Neural progenitor cell (in vitro differentiated cells): ENCODE data around the gene HDAC1. TPM values are rescaled to one million over a fixed set of nuclear protein-coding genes. Genes with fewer than 3 reads are reported as not detected.

ENCODE experiments used
- DNase-seq: peaks from one replicate; pipeline ENCODE4 v3.0.0-alpha.2; 2016; ENCODE audit warnings: low spot score
- H2AFZ ChIP-seq: fragments of 200-600 bp; sonication (generic); replicated peaks from 2 replicates; pipeline ENCODE4 v1.6.1; 2016; ENCODE audit warnings: antibody characterized with exemption
- H3F3A ChIP-seq: fragments of 200-600 bp; sonication (generic); 2 replicates; pipeline ENCODE4 v1.6.1; 2016; ENCODE audit warnings: antibody characterized with exemption, low read depth
- H3K27ac ChIP-seq: fragments of 200-600 bp; sonication (generic); 2 replicates; pipeline ENCODE4 v1.5.1; 2016; ENCODE audit warnings: mild to moderate bottlenecking
- H3K27me3 ChIP-seq: fragments of 200-600 bp; sonication (generic); 2 replicates; pipeline ENCODE4 v1.6.1; 2016; ENCODE audit warnings: mild to moderate bottlenecking, moderate library complexity
- H3K36me3 ChIP-seq: fragments of 200-600 bp; sonication (generic); 2 replicates; pipeline ENCODE4 v1.5.1; 2016
- H3K4me1 ChIP-seq: fragments of 200-600 bp; sonication (generic); 2 replicates; pipeline ENCODE4 v1.6.1; 2016; ENCODE audit warnings: mixed run types
- H3K4me2 ChIP-seq: fragments of 200-600 bp; sonication (generic); 2 replicates; pipeline ENCODE4 v1.6.1; 2016
- H3K4me3 ChIP-seq: fragments of 200-600 bp; sonication (generic); 2 replicates; pipeline ENCODE4 v1.5.1; 2016
- H3K79me2 ChIP-seq: fragments of 200-600 bp; sonication (generic); 2 replicates; pipeline ENCODE4 v1.6.1; 2016; ENCODE audit warnings: low read depth
- H3K9ac ChIP-seq: fragments of 200-600 bp; sonication (generic); 2 replicates; pipeline ENCODE4 v1.6.1; 2016
- H3K9me3 ChIP-seq: fragments of 200-600 bp; sonication (generic); 2 replicates; pipeline ENCODE4 v1.5.1; 2016; ENCODE audit warnings: low read depth
- H4K20me1 ChIP-seq: fragments of 200-600 bp; sonication (generic); 2 replicates; pipeline ENCODE4 v1.6.1; 2016; ENCODE audit warnings: low read depth
- H3K27ac Mint-ChIP-seq: 3 replicates; pipeline ENCODE4 v1.8.0; 2021; ENCODE audit warnings: mixed read lengths
- H3K27me3 Mint-ChIP-seq: 2 replicates; pipeline ENCODE4 v1.8.0; 2022; ENCODE audit warnings: low read depth, mild to moderate bottlenecking, inconsistent platforms, moderate library complexity, mixed read lengths; ENCODE audit not compliant: insufficient read depth
- H3K36me3 Mint-ChIP-seq: 3 replicates; pipeline ENCODE4 v1.8.0; 2021; ENCODE audit warnings: mixed read lengths
- H3K4me1 Mint-ChIP-seq: 3 replicates; pipeline ENCODE4 v1.8.0; 2021; ENCODE audit warnings: mixed read lengths
- H3K4me3 Mint-ChIP-seq: 3 replicates; pipeline ENCODE4 v1.8.0; 2021; ENCODE audit warnings: mild to moderate bottlenecking, moderate library complexity, mixed read lengths
- H3K9me3 Mint-ChIP-seq: 3 replicates; pipeline ENCODE4 v1.8.0; 2020; ENCODE audit warnings: mixed read lengths
- EZH2 ChIP-seq: fragments of 200-600 bp; sonication (generic); IDR thresholded peaks from 2 replicates; pipeline ENCODE4 v1.6.1; 2017; ENCODE audit warnings: antibody characterized with exemption, mild to moderate bottlenecking, moderate library complexity
- EZH2phosphoT487 ChIP-seq: fragments of 200-600 bp; sonication (generic); IDR thresholded peaks from 2 replicates; pipeline ENCODE4 v1.6.1; 2017; ENCODE audit warnings: antibody characterized with exemption
- total RNA-seq: library from RNA; depleted of rRNA; stranded (reverse); fragments of >200 nt; gene quantifications from 2 replicates; pipeline ENCODE4 v1.2.3, GENCODE V29; 2015; ENCODE audit warnings: low replicate concordance
- TF ChIP-seq, protein P1 (sequence below): fragments of 200-600 bp; sonication (generic); IDR thresholded peaks from 2 replicates; pipeline ENCODE4 v1.5.1; 2017; ENCODE audit warnings: antibody characterized with exemption, mild to moderate bottlenecking

The HDAC1 gene
- total RNA-seq, 1 donor from 2014 or later: 129 TPM

DNA sequence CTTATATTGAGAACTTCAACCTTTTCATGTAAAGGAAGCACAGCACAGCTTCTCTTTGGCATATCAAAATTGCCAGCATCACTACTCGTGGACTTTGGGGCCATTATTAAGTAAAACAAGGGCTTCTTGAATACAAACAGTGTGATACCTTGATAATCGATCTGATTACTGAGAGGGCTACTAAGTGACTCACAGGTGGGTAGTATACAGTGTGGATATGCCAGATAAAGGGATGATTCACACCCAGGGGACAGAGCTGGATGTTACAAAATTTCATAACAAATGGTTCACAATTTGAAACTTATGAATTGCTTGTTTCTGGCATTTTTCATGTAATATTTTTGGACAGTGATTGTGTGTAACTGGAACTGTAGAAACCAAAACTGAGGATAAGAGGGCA, 15.4 kb downstream of the HDAC1 start:
- H3K79me2 ChIP-seq: peaks cover 82% of the 10 kb centered on the region
- H3F3A ChIP-seq: peaks cover 7% of the 10 kb centered on the region
- H2AFZ ChIP-seq: no peak overlapping the region
- Mint-ChIP-seq H3K4me3 (no peak overlapping the region), H3K36me3 (peaks cover 26% of the 10 kb centered on the region), H3K4me1 (peaks cover 8% of the 10 kb centered on the region), H3K9me3 (peaks cover 5% of the 10 kb centered on the region), H3K27ac (no peak overlapping the region), H3K27me3 (no peaks in the 10 kb centered on the region)
- no peak overlapping the region for H3K9ac ChIP-seq
- H3K27ac ChIP-seq: no peak overlapping the region
- peaks cover 58% of the 10 kb centered on the region for H4K20me1 ChIP-seq
- no peak overlapping the region for H3K4me3 ChIP-seq
- no peaks in the 10 kb centered on the region for H3K27me3 ChIP-seq
- peaks cover 19% of the 10 kb centered on the region for H3K36me3 ChIP-seq
- TF ChIP-seq EZH2phosphoT487: no peak
- TF ChIP-seq EZH2: no peak
- TF ChIP-seq, protein P1, sequence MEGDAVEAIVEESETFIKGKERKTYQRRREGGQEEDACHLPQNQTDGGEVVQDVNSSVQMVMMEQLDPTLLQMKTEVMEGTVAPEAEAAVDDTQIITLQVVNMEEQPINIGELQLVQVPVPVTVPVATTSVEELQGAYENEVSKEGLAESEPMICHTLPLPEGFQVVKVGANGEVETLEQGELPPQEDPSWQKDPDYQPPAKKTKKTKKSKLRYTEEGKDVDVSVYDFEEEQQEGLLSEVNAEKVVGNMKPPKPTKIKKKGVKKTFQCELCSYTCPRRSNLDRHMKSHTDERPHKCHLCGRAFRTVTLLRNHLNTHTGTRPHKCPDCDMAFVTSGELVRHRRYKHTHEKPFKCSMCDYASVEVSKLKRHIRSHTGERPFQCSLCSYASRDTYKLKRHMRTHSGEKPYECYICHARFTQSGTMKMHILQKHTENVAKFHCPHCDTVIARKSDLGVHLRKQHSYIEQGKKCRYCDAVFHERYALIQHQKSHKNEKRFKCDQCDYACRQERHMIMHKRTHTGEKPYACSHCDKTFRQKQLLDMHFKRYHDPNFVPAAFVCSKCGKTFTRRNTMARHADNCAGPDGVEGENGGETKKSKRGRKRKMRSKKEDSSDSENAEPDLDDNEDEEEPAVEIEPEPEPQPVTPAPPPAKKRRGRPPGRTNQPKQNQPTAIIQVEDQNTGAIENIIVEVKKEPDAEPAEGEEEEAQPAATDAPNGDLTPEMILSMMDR: no peak
- H3K4me2 ChIP-seq: no peak overlapping the region
- no peaks in the 10 kb centered on the region for H3K9me3 ChIP-seq
- H3K4me1 ChIP-seq: no peaks in the 10 kb centered on the region
- DNase-seq: no peak

DNA sequence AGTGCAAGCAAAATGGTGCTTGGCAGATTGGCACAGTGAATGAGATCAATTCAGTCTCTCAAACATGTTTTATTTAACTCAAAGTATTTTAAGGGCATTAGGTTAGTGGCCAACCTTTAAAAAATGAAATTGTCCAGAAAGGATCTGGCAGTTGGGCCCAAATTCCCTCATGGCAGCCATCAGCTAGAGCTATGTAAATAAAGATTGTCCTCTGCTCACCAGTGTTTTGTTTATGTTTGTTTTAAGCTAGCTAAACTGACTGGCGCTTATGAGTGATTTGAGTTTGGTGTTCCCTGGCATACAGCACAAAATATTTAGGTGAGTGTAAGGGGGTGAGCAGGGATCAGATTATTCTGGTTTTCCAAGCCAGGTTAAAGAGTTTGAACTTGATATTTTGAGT, 18.1 kb downstream of the HDAC1 start:
- H4K20me1 ChIP-seq: peaks cover 77% of the 10 kb centered on the region
- H2AFZ ChIP-seq: no peak overlapping the region
- H3K27ac Mint-ChIP-seq: no peak overlapping the region

DNA sequence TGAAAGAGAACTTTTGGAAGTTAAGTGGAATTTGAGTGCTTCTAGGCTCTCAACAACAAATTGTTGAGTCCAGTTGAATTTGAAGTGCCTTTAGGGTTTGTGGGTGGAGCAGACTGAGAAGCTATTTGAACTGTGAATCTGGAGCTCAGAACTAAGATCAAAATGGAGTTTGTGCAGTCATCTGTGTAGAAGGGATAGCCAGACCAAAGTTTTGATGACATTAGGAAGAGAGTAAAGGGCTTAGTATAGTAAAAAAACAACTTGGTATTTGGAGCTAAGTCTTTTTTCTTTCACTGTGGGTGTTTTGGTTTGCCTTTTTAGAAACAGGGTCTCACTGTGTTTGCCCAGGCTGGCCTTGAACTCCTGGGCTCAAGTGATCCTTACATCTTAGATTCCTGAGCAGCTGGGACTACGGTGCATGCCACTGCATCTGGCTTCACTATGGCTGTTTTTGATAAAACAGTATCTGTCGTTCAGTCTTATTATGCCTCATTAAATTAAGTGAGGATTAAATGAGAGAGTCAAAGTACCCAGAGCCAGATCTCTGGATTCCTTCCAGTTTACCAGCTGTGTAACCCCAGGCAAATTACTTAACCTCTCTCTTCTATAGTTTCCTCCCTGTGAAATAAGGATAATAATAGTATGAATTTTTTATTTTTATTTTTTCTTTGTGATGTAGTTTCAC, 20.0 kb downstream of the HDAC1 start:
- Histone ChIP-seq H3K9ac (no peak overlapping the region), H3K36me3 (no peaks in the 10 kb centered on the region), H2AFZ (no peak overlapping the region), H3K79me2 (peaks cover 77% of the 10 kb centered on the region), H3K4me3 (no peak overlapping the region), H3K4me1 (no peaks in the 10 kb centered on the region), H3K4me2 (no peak overlapping the region), H4K20me1 (peaks cover 82% of the 10 kb centered on the region), H3F3A (peaks cover 17% of the 10 kb centered on the region), H3K27ac (no peak overlapping the region), H3K27me3 (no peaks in the 10 kb centered on the region), H3K9me3 (no peaks in the 10 kb centered on the region)
- H3K27ac Mint-ChIP-seq: no peak overlapping the region
- TF ChIP-seq EZH2: no peak
- TF ChIP-seq EZH2phosphoT487: no peak
- TF ChIP-seq, protein P1: no peak
- H3K36me3 Mint-ChIP-seq: peaks cover 6% of the 10 kb centered on the region
- no peak overlapping the region for H3K4me3 Mint-ChIP-seq
- no peaks in the 10 kb centered on the region for H3K9me3 Mint-ChIP-seq
- DNase-seq: no peak
- peaks cover 8% of the 10 kb centered on the region for H3K4me1 Mint-ChIP-seq
- H3K27me3 Mint-ChIP-seq: no peaks in the 10 kb centered on the region

More for the DNA sequence above, 18.1 kb downstream of the HDAC1 start:
- no peak for TF ChIP-seq EZH2
- TF ChIP-seq EZH2phosphoT487: no peak
- TF ChIP-seq, protein P1: no peak
- Mint-ChIP-seq H3K4me1 (peaks cover 8% of the 10 kb centered on the region), H3K4me3 (no peak overlapping the region), H3K36me3 (peaks cover 12% of the 10 kb centered on the region), H3K9me3 (peaks cover 3% of the 10 kb centered on the region), H3K27me3 (no peaks in the 10 kb centered on the region)
- no peak overlapping the region for H3K9ac ChIP-seq
- no peak overlapping the region for H3K4me3 ChIP-seq
- H3K27ac ChIP-seq: no peak overlapping the region
- H3K4me2 ChIP-seq: no peak overlapping the region
- no peaks in the 10 kb centered on the region for H3K9me3 ChIP-seq
- H3K4me1 ChIP-seq: no peaks in the 10 kb centered on the region
- H3F3A ChIP-seq: peaks cover 10% of the 10 kb centered on the region
- no peaks in the 10 kb centered on the region for H3K27me3 ChIP-seq
- DNase-seq: no peak
- peaks cover 92% of the 10 kb centered on the region for H3K79me2 ChIP-seq
- peaks cover 4% of the 10 kb centered on the region for H3K36me3 ChIP-seq
